ENCODE results near the gene FAM78B.

FAM78B gene

GRCh38 chr1:166064313-166064926, 102.4 kb downstream of the FAM78B start:
- in situ Hi-C loops (cut with MboI; ENCODE audit: low sequenced_read_pairs), result no loop called here
- peaks cover 5% of the 10 kb centered on the region; the same call in 1 of the 2 replicates for H3K4me1 ChIP-seq
- H3K9me3 ChIP-seq, result no peaks in the 10 kb centered on the region
- DNase-seq (ENCODE audit: low spot score in 2 of 2), result no peak
- peaks cover 8% of the 10 kb centered on the region for H3K27me3 ChIP-seq (ENCODE audit: low read depth)
- no peaks in the 10 kb centered on the region for H3K36me3 ChIP-seq (replicated peaks)
- H3K4me3 ChIP-seq, result no peak overlapping the region

- in situ Hi-C loops (cut with MboI; ENCODE audit: low sequenced_read_pairs), result no loop called here
- peaks cover 5% of the 10 kb centered on the region; the same call in 1 of the 2 replicates for H3K4me1 ChIP-seq
- peaks cover 8% of the 10 kb centered on the region for H3K27me3 ChIP-seq (ENCODE audit: low read depth)
- H3K36me3 ChIP-seq (replicated peaks), result no peaks in the 10 kb centered on the region
- no peak for DNase-seq (ENCODE audit: low spot score in 2 of 2)
- H3K4me3 ChIP-seq, result no peak overlapping the region
- no peaks in the 10 kb centered on the region for H3K9me3 ChIP-seq
Measured at GRCh38 chr1:166063701-166064100, 103.1 kb downstream of the FAM78B start.

- H3K36me3 ChIP-seq (replicated peaks), result no peaks in the 10 kb centered on the region
- in situ Hi-C loops (cut with MboI; ENCODE audit: low sequenced_read_pairs), result no loop called here
- DNase-seq (ENCODE audit: low spot score in 2 of 2), result no peak
Measured at GRCh38 chr1:166062421-166063070, 104.3 kb downstream of the FAM78B start.

GRCh38 chr1:166057650-166058049, 109.2 kb downstream of the FAM78B start:
- in situ Hi-C loops (cut with MboI; ENCODE audit: low sequenced_read_pairs), result no loop called here
- Histone ChIP-seq H3K9me3 (no peaks in the 10 kb centered on the region), H3K36me3 (replicated peaks) (no peaks in the 10 kb centered on the region), H3K4me1 (no peaks in the 10 kb centered on the region), H3K27me3 (ENCODE audit: low read depth) (peaks cover 8% of the 10 kb centered on the region), H3K4me3 (no peak overlapping the region)
- no peak for DNase-seq (ENCODE audit: low spot score in 2 of 2)

More at GRCh38 chr1:166062421-166063070, 104.3 kb downstream of the FAM78B start:
- H3K4me3 ChIP-seq, result no peak overlapping the region
- peaks cover 5% of the 10 kb centered on the region; the same call in 1 of the 2 replicates for H3K4me1 ChIP-seq
- H3K27me3 ChIP-seq (ENCODE audit: low read depth), result peaks cover 8% of the 10 kb centered on the region
- H3K9me3 ChIP-seq, result no peaks in the 10 kb centered on the region

- no peak overlapping the region for H3K4me3 ChIP-seq
- no peaks in the 10 kb centered on the region; the same call in 1 of the 2 replicates for H3K27me3 ChIP-seq (ENCODE audit: low read depth)
- in situ Hi-C loops (cut with MboI; ENCODE audit: low sequenced_read_pairs), result no loop called here
- H3K4me1 ChIP-seq, result no peaks in the 10 kb centered on the region
- no peak for DNase-seq (ENCODE audit: low spot score in 2 of 2)
- no peaks in the 10 kb centered on the region for H3K9me3 ChIP-seq
- H3K36me3 ChIP-seq (replicated peaks), result no peaks in the 10 kb centered on the region
Measured at GRCh38 chr1:166053395-166053794, 113.4 kb downstream of the FAM78B start.

- Histone ChIP-seq H3K4me3 (no peak overlapping the region), H3K4me1 (no peaks in the 10 kb centered on the region), H3K9me3 (no peaks in the 10 kb centered on the region), H3K27me3 (ENCODE audit: low read depth) (no peaks in the 10 kb centered on the region), H3K36me3 (replicated peaks) (no peaks in the 10 kb centered on the region)
- in situ Hi-C loops (cut with MboI; ENCODE audit: low sequenced_read_pairs), result no loop called here
- DNase-seq (ENCODE audit: low spot score in 2 of 2), result no peak
Measured at GRCh38 chr1:166040202-166040997, 126.4 kb downstream of the FAM78B start.

- Histone ChIP-seq H3K4me3 (no peak overlapping the region), H3K27me3 (ENCODE audit: low read depth) (no peaks in the 10 kb centered on the region), H3K36me3 (replicated peaks) (no peaks in the 10 kb centered on the region), H3K4me1 (no peaks in the 10 kb centered on the region), H3K9me3 (no peaks in the 10 kb centered on the region)
- DNase-seq (ENCODE audit: low spot score in 2 of 2), result no peak
- in situ Hi-C loops (cut with MboI; ENCODE audit: low sequenced_read_pairs), result no loop called here
Measured at GRCh38 chr1:166039436-166040201, 127.2 kb downstream of the FAM78B start.

- H3K27me3 ChIP-seq (ENCODE audit: low read depth), result no peaks in the 10 kb centered on the region
- H3K4me3 ChIP-seq, result no peak overlapping the region
- DNase-seq (ENCODE audit: low spot score in 2 of 2), result no peak
- H3K36me3 ChIP-seq (replicated peaks), result no peaks in the 10 kb centered on the region
- no peaks in the 10 kb centered on the region for H3K4me1 ChIP-seq
- H3K9me3 ChIP-seq, result no peaks in the 10 kb centered on the region
- in situ Hi-C loops (cut with MboI; ENCODE audit: low sequenced_read_pairs), result no loop called here
Measured at GRCh38 chr1:166036092-166036491, 130.7 kb downstream of the FAM78B start.

GRCh38 chr1:166032572-166033371, 134.0 kb downstream of the FAM78B start:
- H3K36me3 ChIP-seq (replicated peaks), result no peaks in the 10 kb centered on the region
- DNase-seq (ENCODE audit: low spot score in 2 of 2), result no peak
- H3K4me1 ChIP-seq, result no peaks in the 10 kb centered on the region
- in situ Hi-C loops (cut with MboI; ENCODE audit: low sequenced_read_pairs), result no loop called here
- H3K27me3 ChIP-seq (ENCODE audit: low read depth), result no peaks in the 10 kb centered on the region
- H3K4me3 ChIP-seq, result no peak overlapping the region
- no peaks in the 10 kb centered on the region for H3K9me3 ChIP-seq

- H3K4me3 ChIP-seq, result no peak overlapping the region
- in situ Hi-C loops (cut with MboI; ENCODE audit: low sequenced_read_pairs), result no loop called here
- H3K9me3 ChIP-seq, result no peaks in the 10 kb centered on the region
- no peaks in the 10 kb centered on the region for H3K4me1 ChIP-seq
- no peaks in the 10 kb centered on the region for H3K36me3 ChIP-seq (replicated peaks)
- peak in 1 of 2 experiments; percentile 46 for DNase-seq (ENCODE audit: low spot score in 2 of 2)
- H3K27me3 ChIP-seq (ENCODE audit: low read depth), result no peaks in the 10 kb centered on the region
Measured at GRCh38 chr1:166031932-166032571, 134.7 kb downstream of the FAM78B start.

- Histone ChIP-seq H3K9me3 (no peaks in the 10 kb centered on the region), H3K4me1 (no peaks in the 10 kb centered on the region), H3K27me3 (ENCODE audit: low read depth) (peaks cover 3% of the 10 kb centered on the region; the same call in 1 of the 2 replicates), H3K4me3 (no peak overlapping the region), H3K36me3 (replicated peaks) (no peaks in the 10 kb centered on the region)
- no peak for DNase-seq (ENCODE audit: low spot score in 2 of 2)
- in situ Hi-C loops (cut with MboI; ENCODE audit: low sequenced_read_pairs), result no loop called here
Measured at GRCh38 chr1:166029196-166029945, 137.4 kb downstream of the FAM78B start.

GRCh38 chr1:166026555-166026954, 140.2 kb downstream of the FAM78B start:
- in situ Hi-C loops (cut with MboI; ENCODE audit: low sequenced_read_pairs), result no loop called here
- Histone ChIP-seq H3K4me3 (no peak overlapping the region), H3K27me3 (ENCODE audit: low read depth) (peaks cover 7% of the 10 kb centered on the region), H3K9me3 (no peaks in the 10 kb centered on the region), H3K36me3 (replicated peaks) (no peaks in the 10 kb centered on the region), H3K4me1 (no peaks in the 10 kb centered on the region)
- no peak for DNase-seq (ENCODE audit: low spot score in 2 of 2)

Measured in HAP-1 (cell line).